ENCODE measurements around the gene KRI1.

- TF ChIP-seq CTCF (IDR thresholded peaks at IDR 0.05; ENCODE audit: extremely low read depth in 1 of 2, insufficient read depth in 1 of 2, low read depth in 1 of 2, low read length in 2 of 2) (no peak), POLR2A (IDR thresholded peaks at IDR 0.05; ENCODE audit: low read depth, low read length) (no peak), EZH2 (IDR thresholded peaks at IDR 0.05; ENCODE audit: borderline replicate concordance, low read depth, low read length, severe bottlenecking) (no peak), POLR2AphosphoS5 (IDR thresholded peaks at IDR 0.05; ENCODE audit: insufficient read depth, low read depth, low read length) (no peak), MAX (IDR thresholded peaks at IDR 0.05; ENCODE audit: insufficient read depth, insufficient read length) (no peak), GATA2 (IDR thresholded peaks at IDR 0.05; ENCODE audit: insufficient read depth, insufficient read length, low read depth, low read length) (no peak), JUN (IDR thresholded peaks at IDR 0.05; ENCODE audit: borderline replicate concordance, insufficient read depth, insufficient read length, low read depth) (no peak)
These were observed 12.6 kb downstream of the KRI1 start for GRCh38 chr19:10553087-10553667.
